ENCODE measurements around the gene COX7A1. TPM values are rescaled to one million over a fixed set of nuclear protein-coding genes. Genes with fewer than 3 reads are reported as not detected.

The COX7A1 gene
- total RNA-seq, 2 donors from 2014 or later = 6.5 to 28.8 TPM

- H3K36me3 ChIP-seq = no peaks in the 10 kb centered on the region
- peaks cover 4% of the 10 kb centered on the region for H3K4me1 ChIP-seq (replicated peaks)
- intact Hi-C loops (cut with DNase I) = no loop called here
- H3K27ac ChIP-seq = peak within 1 kb of the TSS; percentile 86 to 87
- WGBS = 3% methylated on average over 59 of the region's 59 CpGs
- DNase-seq (ENCODE audit: low spot score) = peak; percentile 77
- H3K9me3 ChIP-seq = no peaks in the 10 kb centered on the region
- no peaks in the 10 kb centered on the region for H3K27me3 ChIP-seq (replicated peaks; ENCODE audit: insufficient read depth)
- peak within 1 kb of the TSS; percentile 43 to 70 for H3K4me3 ChIP-seq
- TF ChIP-seq POLR2AphosphoS5 (IDR thresholded peaks at IDR 0.05) (no peak), POLR2A (IDR thresholded peaks at IDR 0.05) (peak; percentile 40), CTCF (IDR thresholded peaks at IDR 0.05) (peak in 1 of 4 experiments; percentile 1)
These were observed 36.5 kb downstream of the COX7A1 start, which contains the start of gene TBCB for GRCh38 chr19:36115453-36116343. Gene TBCB, plus strand, starts transcription at chr19:36115468. Its CDS starts 93 bp downstream, at chr19:36115561.

- Histone ChIP-seq H3K27ac (peak within 1 kb of the TSS; percentile 86 to 87), H3K4me3 (peak within 1 kb of the TSS; percentile 43 to 70), H3K27me3 (replicated peaks; ENCODE audit: insufficient read depth) (no peaks in the 10 kb centered on the region), H3K36me3 (no peaks in the 10 kb centered on the region), H3K4me1 (replicated peaks) (peaks cover 4% of the 10 kb centered on the region), H3K9me3 (no peaks in the 10 kb centered on the region)
- TF ChIP-seq POLR2AphosphoS5 (IDR thresholded peaks at IDR 0.05) (peak; percentile 84), CTCF (IDR thresholded peaks at IDR 0.05) (peak in 2 of 4 experiments; percentile 23 to 34), POLR2A (IDR thresholded peaks at IDR 0.05) (peak; percentile 49)
- intact Hi-C loops (cut with DNase I) = loop anchor here (1.0 kb wide), 1 partner anchor 61 kb away; the partner anchor contains the start of genes THAP8 and WDR62
- 0% methylated on average over 60 of the region's 60 CpGs for WGBS
- DNase-seq (ENCODE audit: low spot score) = peak; percentile 100
These were observed 37.4 kb downstream of the COX7A1 start, which contains the start of gene POLR2I for GRCh38 chr19:36114721-36115452. Gene POLR2I, minus strand, starts transcription at chr19:36114875. Its CDS starts 19 bp downstream, at chr19:36114856.

GRCh38 chr19:36113894-36114720, 38.1 kb downstream of the COX7A1 start:
- Histone ChIP-seq H3K4me3 (peak overlapping the region; percentile 43 to 70), H3K27me3 (replicated peaks; ENCODE audit: insufficient read depth) (no peaks in the 10 kb centered on the region), H3K27ac (peak overlapping the region; percentile 86 to 87), H3K9me3 (no peaks in the 10 kb centered on the region), H3K4me1 (replicated peaks) (peaks cover 4% of the 10 kb centered on the region), H3K36me3 (no peaks in the 10 kb centered on the region)
- TF ChIP-seq POLR2A (IDR thresholded peaks at IDR 0.05) (no peak), CTCF (IDR thresholded peaks at IDR 0.05) (peak in 1 of 4 experiments; percentile 14), POLR2AphosphoS5 (IDR thresholded peaks at IDR 0.05) (no peak)
- intact Hi-C loops (cut with DNase I) = loop anchor here (1.0 kb wide), 1 partner anchor 60 kb away; the partner anchor contains the start of genes THAP8 and WDR62
- peak; percentile 13 for DNase-seq (ENCODE audit: low spot score)
- WGBS = 6% methylated on average over 44 of the region's 48 CpGs

- Histone ChIP-seq H3K9me3 (no peaks in the 10 kb centered on the region), H3K4me1 (replicated peaks) (peaks cover 4% of the 10 kb centered on the region), H3K36me3 (no peaks in the 10 kb centered on the region), H3K4me3 (no peak overlapping the region), H3K27me3 (replicated peaks; ENCODE audit: insufficient read depth) (no peaks in the 10 kb centered on the region), H3K27ac (no peak overlapping the region)
- 80% methylated on average over 33 of the region's 34 CpGs for WGBS
- TF ChIP-seq POLR2A (IDR thresholded peaks at IDR 0.05) (no peak), CTCF (IDR thresholded peaks at IDR 0.05) (no peak), POLR2AphosphoS5 (IDR thresholded peaks at IDR 0.05) (no peak)
- intact Hi-C loops (cut with DNase I) = no loop called here
- DNase-seq (ENCODE audit: low spot score) = no peak
These were observed 38.8 kb downstream of the COX7A1 start for GRCh38 chr19:36113425-36113824.
